NOMO-1 (cell line): ENCODE measurements around the gene ALDOC.
"Not testable (repeated sequence)": the region's sequence is repeated elsewhere in the genome, so short reads cannot be mapped to it uniquely, and the experiment has no call there.

ENCODE experiments used
- DNase-seq, 2 experiments: peaks; one replicate each; lab custom pipeline; 2025; ENCODE audit not compliant: unreplicated experiment in 2 of 2; lab: John Stamatoyannopoulos, UW

The ALDOC gene

DNA sequence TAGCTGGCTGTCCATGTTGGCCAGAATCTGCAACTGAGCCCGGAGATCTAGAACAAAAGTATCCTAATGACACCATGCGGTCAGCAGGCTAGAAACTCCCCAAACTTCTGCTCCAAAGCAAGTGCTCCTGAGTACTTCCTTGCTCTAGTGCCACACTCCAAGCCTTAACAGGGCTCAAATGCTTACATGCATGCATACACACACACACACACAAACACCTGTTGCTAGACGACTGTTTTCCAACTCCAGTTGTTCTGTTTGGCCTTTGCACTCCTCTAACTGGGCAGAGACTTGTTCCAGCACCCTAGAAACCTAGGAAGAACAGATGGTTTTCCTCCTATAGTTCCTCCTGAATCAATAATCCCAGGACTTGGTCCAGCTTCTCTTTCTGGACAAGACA lies 7.7 kb upstream of the ALDOC start:
- no peak for DNase-seq

DNA sequence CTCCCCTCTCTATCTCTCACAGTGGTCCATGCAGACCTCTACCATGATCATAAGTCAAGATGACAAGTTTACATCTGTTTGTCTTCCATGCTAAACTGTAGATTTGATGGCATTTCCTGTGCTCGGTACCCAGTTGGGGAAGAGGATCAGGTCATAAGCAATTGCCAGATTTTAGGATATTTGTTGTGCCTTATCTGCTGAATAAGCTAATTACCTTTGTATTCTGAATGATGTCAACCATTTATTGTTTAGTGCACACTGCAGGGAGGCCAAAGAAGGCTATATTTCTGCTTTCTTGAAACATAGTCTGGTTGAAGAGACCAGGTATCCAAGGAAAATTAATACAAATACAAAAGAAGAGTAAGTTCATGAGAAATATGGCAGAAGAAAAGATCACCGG lies 5.8 kb upstream of the ALDOC start:
- DNase-seq: no peak

DNA sequence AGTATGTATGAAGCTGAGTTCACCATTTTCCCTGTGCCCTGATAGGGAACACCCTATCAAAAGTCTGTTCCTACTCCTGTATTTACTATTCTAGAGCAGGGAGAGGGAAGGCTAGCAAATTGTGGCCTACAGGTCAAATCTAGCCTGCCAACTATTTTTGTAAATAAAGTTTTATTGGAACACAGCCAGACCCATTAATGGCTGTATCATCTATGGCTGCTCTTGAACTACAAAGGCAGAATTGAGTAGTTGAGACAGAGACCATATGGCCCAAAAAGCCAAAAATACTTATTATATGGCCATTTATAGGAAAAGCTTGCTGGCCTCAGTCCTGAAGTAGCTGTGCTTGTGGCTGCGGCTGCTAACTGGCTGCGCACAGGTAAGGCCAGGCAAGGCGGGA lies 4.3 kb upstream of the ALDOC start:
- no peak for DNase-seq

DNA sequence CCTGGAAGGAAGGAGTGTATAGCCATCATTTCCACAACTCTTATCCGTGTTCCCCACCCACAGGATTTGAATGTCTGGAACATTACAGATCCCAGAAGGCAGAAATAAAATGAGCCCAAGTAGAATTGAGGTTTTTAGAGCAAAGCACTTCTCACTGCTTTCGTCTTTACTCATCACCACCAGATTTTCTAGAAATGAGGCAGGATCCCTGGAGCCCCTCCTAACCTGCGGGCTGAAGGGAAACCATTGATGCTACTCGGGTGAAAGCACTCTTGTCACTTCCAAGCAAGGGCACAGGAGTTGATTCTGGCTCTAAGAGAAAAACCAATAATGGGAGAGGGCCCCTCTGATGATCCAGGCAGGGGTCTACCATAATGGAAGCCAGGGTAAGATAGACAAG lies 2.8 kb upstream of the ALDOC start:
- no peak for DNase-seq

DNA sequence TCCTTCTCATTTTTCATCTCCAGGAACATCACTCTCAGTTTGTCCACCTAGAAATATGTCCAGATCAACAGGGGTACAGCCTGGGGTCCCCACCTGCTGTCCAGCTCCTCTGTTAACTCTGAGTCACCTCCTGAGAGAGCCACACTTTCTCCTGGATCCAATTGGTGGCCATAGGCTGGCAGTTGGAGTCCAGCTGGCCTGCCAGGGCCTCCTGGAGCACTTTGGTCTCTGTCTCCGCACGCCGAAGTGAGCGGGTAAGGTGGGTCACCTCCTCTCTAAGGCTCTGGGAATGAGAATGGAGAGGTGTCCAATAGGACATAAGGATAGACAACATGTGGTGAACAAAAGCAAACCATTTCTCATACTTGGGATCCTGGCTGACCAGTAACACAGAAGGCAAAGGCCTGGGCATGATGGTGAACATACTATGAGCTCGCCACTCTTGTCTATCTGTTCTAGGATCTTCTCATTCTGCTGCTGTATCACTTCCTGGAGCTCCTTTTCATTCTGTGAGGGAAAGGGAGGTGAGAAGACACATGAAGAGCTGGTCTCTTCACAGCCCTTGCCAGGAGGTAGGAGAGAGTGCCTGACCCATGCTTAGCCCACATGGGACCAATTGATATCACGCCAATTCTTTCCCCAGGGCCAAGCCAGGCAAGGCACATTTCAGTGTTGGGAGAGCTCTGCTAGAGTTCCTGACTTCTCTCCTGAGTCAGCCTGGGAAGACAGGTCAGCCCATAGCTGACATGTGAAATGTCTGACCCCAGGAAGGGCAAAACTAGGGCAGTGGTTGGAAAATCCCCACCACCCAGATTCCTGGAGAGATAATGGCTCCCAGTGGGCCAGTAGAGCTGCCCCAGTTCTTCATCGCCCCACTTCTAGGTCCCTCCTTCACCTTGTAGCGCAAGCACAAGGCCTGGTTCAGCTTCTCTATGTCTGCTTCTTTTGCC lies 1.8 kb upstream of the ALDOC start:
- no peak for DNase-seq

DNA sequence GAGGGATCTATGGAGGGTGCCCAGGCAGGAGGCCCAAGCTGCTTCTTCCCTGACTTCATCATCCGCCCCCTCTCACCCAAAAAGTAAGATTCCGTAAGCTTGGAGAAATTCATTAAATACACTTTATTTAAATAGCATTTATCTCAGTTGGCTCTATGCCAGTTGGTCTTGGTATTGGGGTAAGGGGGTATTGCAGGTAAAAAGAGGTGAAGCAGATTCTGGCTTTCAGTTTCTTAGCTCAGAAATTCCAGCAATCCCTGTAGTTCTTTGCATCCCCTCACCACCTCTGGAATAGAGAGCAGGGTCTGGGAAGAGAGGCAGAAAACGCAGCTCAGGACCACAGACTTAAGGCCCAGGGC lies 750 bp upstream of the ALDOC start:
- no peak for DNase-seq

DNA sequence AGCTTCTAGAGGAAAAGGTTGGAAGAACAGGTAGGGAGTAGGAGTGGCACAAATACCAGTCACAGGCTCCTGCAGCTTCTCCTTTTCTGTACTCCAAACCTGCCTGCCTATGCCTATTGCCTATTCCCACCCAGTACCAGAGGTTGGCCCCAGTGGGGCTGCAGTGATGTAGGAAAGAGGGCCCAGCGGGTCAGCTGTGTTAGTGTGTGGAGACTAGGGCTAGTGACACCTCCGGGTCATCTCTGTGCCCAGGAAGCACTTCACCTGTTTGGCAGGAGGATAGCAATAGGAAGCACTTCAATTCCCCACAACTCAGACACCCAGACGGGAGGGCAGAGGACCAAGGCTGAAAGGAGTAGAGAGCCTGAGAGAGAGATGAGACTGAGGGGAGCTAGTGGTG lies 679 bp downstream of the ALDOC start:
- DNase-seq: not testable (repeated sequence)

DNA sequence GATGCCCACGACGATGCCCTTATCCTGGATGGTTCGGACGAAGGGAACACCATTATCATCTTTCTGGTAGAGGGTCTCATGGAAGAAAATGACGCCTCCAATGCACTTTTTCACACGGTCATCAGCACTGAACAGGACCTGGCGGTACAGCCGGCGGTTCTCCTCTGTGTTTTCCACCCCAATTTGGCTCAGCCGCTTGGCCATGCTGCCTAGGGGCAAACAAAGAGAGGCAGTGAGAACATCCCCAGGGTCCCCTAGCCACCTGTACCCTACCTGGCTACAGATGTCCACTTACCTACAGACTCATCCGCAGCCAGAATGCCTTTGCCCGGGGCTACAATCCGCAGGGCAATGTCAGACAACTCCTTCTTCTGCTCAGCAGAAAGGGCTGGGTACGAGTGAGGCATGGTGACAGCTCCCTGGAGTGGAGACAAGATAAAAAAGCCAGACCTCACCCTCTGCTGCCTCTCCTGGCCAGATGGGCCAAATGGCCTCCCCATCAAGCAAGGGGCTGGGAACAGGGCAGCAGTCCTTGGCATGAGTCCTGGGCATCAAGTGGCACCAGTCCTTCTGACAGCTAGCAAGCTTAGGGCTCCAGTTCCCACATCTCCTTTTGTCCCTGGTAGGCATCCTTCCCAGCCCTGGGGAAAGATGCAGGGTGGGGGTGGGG lies 1.4 kb downstream of the ALDOC start:
- no peak for DNase-seq

DNA sequence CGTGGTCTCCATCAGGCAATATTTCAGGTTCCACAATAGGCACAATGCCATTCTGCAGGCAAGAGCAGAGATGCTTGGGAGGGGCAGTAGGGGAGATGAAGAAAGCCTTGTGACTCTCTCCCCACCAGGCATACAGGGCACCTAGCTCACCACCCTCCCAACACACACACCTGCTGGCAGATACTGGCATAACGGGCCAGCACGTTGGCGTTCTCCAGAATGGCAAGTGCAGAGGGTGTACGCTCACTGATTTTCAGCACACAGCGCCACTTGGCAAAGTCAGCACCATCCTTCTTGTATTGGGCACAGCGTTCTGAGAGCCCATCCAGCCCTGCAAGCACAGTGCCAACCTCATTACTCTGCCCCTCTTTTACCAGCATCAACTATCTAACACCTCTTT lies 2.2 kb downstream of the ALDOC start:
- no peak for DNase-seq

DNA sequence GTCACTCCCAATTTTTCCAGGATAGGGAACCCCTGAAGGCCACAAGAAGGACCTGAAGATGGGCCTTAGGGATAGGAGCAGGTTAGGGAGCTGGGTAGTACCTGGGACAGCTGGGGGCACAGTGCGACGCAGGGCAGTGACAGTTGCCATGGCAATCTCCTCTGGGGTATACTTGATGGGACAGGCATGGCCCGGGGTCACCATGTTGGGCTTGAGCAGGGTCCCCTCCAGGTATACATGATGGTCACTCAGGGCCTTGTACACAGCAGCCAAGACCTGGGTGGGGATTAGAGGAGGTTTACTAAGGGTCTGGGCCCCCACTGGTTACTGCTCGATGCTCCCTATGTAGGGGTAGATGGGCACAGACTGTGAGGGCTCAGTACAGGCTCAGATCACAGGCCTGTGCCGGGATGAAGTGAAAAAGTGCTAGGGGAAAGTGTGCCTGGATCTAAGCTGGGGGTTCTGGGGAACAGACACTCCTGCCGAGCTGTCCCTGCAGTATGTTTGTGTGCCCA lies 2.7 kb downstream of the ALDOC start:
- DNase-seq: no peak

DNA sequence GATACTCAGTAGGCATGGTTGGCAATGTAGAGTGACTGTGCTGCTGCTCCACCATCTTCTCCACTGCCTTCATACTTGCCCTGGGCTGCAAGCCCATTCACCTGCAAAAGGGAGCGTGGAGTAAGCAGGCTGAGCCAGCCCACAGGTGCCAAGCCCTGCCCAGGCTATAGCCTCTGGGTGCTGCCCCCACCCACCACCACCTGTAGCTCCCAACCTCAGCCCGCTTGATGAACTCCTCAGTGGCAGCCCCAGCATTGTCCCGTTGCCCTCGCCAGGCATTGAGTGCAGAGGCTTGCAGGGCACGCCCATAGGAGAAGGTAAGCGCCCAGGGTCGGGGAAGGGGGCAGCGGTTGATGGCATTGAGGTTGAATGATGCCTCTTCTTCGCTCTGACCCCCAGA lies 3.2 kb downstream of the ALDOC start:
- DNase-seq: no peak

DNA sequence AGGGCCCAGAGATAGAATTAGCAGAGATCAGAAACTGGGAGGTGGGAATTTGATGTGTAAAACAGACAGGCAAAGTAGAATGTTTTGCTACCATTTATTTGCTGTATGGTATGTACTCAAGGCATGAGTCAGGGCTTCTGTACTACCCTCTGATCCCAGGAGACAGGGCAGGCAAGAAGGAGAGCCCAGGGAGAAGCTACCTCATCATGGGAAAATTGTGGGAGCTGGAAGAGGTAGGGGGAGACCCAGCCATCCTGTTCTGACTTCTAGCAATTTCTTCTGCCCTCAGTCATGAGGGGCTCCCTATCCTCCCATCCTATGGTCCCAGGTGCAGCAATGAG lies 3.7 kb downstream of the ALDOC start:
- DNase-seq: no peak

DNA sequence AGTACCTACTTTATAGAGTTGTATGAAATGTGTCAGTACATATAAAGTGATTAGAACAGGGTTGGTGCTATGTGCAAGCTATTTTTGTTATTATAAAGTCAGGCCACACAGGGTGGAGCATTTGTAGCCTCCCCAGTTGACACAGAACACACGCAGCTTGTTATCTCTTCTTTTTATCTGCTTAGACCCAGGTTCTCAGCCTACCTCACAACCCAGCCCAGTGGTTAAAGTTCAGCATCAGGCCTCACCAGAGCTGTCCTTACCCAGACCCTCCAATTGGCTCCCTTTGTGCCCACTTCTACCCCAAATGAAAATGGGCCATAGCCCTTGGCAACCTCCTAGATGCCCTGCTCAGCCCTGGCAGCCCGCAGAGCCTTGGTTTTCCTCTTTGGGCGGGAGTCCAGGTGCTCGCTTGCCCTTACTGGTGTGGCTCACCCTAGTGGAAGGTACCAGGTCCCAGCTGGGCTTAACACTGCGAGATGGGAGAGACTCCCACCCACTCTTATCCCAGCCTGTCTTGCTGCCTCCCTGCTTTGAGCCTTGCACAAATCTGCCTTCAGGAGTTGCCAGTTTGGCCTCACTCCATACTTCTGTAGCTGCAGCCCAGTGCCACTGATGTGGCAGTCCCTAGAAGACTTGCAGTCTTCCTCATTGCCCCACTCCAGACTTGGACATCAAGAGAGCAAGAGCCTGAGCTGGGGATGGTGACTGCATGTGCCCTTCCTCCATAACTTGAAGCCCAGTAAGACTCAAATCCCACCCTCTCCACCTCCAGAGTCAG lies 4.2 kb downstream of the ALDOC start:
- no peak for DNase-seq

DNA sequence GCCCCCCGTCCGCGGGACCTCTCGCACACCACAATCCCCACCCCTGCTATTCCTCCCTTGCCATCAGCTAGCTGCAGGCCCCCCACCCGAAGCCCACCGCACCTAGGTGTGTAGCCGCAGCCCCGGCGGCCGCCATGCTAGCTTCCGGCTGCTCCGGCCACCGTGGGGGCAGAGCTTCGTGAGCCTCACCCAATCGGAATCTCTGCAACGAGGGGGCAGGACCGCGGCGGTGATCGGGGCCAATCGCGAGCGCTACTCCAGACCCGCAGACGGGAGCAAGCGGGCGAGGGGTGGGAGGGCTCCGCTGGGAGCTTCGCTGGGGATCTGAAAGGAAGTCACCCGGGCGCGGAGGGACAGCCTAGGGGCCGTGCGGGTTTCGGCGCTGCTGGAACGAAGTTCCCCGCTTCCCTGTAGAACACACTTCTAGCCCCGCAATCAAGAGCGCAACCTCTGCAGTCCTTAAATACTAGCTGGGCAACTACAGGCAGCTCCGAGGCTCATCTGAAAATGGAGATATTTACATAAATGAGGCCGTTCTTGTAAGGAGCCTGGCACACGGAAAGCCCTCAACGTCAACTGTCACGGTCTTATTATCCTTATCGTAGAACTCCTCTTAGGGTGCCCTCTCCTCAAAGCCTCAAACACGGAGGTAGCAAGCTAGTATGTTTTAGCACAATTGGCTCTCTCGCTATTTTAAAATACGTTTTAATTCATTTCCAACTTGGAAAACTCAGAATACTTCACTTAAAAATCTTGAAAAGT lies 5.2 kb downstream of the ALDOC start, which contains the start of gene PIGS:
Gene PIGS (minus strand): TSS at position 164 of the 762 bp plus-strand sequence. CDS start 28 bp downstream, at position 136.
- DNase-seq: peak; percentile 91 to 95

DNA sequence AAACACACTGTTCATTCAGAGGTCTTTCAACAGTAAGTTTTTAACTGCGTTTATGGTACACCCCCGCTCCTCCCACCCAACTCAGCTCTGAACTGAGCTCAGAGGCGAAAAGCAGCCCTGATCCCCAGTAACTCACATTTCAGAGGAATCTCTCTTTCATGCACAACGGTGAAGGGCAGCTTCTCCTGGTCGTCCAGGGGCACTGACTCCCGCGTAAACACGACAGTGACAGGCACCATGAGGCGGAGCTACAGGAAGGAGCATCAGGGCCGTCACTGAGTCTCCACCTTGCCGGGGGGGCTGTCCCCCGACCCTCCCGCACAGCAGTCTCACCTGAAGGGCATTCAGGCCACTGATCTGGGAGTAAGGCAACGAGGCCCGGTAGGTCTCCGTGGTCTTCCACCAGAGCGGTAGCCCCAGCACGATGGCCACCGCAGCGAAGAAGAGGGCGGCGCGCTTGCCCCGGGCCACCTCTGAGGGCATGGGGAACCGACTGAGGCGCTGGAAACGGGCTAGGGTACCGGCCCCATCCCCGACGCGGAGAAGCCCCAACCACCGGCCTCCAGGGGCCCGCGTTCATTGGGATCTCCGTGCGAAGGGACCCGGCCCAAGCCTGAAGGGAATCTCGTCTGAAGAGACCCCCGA lies 5.9 kb downstream of the ALDOC start:
- DNase-seq: peak in 1 of 2 experiments; percentile 11

DNA sequence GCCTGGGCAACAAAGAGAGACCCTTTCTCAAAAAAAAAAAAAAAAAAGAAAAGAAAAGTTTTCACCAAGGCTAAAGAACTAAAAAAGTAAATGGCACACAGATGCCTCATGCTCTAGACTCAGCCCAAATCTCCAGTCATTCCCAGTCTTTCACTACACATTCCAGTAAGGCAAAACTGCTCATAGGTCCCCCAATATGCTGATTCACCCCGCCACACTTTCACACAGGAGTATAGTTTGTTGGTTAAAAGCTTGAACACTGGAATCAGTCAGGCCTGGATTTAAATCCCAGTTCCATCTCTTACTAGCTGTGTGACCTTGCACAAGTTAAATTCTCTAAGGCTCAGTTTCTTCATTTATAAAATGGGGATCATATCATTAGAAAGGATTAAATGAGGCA lies 7.2 kb downstream of the ALDOC start:
- DNase-seq: no peak

DNA sequence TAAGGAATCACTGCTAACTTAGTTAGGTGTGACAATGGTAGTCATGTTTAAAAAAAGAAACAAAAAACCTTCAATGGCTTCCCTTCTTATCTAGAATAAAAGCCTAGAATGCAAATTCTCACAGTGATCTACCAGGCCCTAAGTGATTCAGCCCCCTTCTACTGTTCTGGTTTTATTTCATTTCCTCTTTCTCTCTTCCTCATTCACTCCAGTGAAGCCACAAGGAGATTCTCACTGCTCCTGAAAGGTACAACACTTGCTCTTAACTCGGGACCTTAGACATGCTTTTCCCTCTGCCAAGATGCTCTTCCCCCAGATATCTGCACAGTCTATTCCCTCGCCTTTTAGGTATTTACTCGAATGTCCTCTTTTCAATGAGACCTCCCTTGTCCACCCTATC lies 9.1 kb downstream of the ALDOC start:
- peak; percentile 75 to 88 for DNase-seq

DNA sequence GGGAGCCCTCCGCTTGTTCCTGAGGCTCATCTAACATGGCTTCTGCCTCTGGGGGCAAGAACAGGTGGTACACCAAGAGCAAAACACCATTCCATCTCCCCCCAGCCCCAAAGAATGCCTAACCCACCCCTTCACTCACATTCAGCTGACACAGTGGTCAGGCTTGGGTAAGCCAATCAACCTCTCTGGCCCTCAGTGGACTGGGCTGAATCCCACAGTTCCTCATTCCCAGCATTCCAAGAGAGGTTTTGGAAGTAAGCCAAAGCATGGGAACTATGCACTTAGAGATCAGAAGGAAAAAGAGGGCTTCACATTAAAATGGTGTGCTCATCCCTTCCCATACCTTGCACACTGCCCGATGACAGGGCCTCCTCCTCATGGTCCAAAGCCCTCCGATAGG lies 13.2 kb downstream of the ALDOC start:
- DNase-seq: no peak

DNA sequence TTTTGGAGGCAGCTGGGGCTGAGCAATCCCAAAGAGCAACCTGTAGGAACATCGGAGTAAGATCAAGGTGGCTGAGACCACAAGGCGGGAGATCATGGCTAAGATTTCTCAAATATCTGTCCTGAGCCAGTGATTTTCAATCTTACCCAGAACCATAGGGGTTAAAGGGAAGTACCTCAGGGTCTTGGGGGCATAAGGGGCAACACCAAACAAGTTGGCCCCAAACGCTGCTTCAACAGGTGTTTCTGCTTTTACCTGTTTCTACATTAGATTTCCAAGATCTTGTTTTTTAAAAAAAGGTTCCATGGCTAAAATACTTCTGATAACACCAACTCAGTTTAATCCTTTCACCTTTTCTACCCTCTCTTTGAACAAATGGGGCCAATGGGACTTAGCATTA lies 21.7 kb downstream of the ALDOC start:
- no peak for DNase-seq

DNA sequence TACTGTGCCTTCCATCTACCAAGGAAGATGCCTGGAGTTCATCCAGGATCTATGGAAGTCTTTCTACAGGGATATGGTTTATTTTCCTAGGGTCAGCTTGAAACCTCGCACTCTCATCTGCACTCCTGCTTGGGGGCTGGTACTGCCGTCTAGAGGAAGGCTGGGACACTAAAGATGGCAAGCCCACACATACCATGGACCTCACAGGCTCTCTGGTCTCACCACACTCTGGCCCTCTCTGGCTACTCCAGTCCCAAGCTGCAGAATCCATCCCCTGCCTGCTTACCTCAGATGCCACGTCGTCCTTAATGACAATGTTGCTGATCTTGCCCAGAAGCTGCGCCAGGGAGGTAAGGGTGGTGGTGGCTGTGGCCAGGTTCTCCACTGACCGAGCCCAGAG lies 22.1 kb downstream of the ALDOC start:
- DNase-seq: no peak
